A673 (cell line): ENCODE measurements around the gene MAEL. TPM values are rescaled to one million over a fixed set of nuclear protein-coding genes. Genes with fewer than 3 reads are reported as not detected.

ENCODE experiments used
- BruUV-seq: library from RNA; stranded (reverse); fragments of 400-500 nt; replicated peaks from 2 replicates; lab custom pipeline; 2021; lab: Mats Ljungman, UMichigan
- CTCF ChIA-PET: fragments of 300-600 bp; sonication (Branson Sonifier 250); formaldehyde crosslinking; loops from one replicate; lab custom pipeline; 2022; ENCODE audit warnings: antibody characterized with exemption; lab: Charles Lee
- POLR2A ChIA-PET: fragments of 300-600 bp; sonication (Branson Sonifier 250); formaldehyde crosslinking; loops from one replicate; lab custom pipeline; 2022; ENCODE audit warnings: antibody characterized with exemption; ENCODE audit not compliant: low non-redundant PET; lab: Charles Lee
- DNase-seq: peaks from one replicate; pipeline ENCODE4 v3.0.0-alpha.2; 2015; ENCODE audit warnings: low spot score
- H3K27ac ChIP-seq: fragments of 200-600 bp; sonication (generic); 2 replicates; pipeline ENCODE4 v1.5.1; 2016; ENCODE audit warnings: mixed run types, low read depth, mild to moderate bottlenecking, mixed read lengths, antibody characterized with exemption, low read length; ENCODE audit not compliant: poor library complexity, severe bottlenecking
- H3K27me3 ChIP-seq: fragments of 200-600 bp; sonication (generic); replicated peaks from 2 replicates; pipeline ENCODE4 v1.6.1; 2017; ENCODE audit warnings: mixed run types, low read depth, mild to moderate bottlenecking, mixed read lengths, antibody characterized with exemption, low read length; ENCODE audit not compliant: insufficient read depth, poor library complexity
- H3K36me3 ChIP-seq: fragments of 200-600 bp; sonication (generic); 2 replicates; pipeline ENCODE4 v1.6.1; 2016; ENCODE audit warnings: mixed run types, mild to moderate bottlenecking, mixed read lengths, antibody characterized with exemption, low read length; ENCODE audit not compliant: insufficient read depth, poor library complexity, severe bottlenecking
- H3K4me1 ChIP-seq: fragments of 200-600 bp; sonication (generic); 2 replicates; pipeline ENCODE4 v1.6.1; 2017; ENCODE audit warnings: mixed run types, mild to moderate bottlenecking, mixed read lengths, antibody characterized with exemption, low read length; ENCODE audit not compliant: insufficient read depth, poor library complexity, severe bottlenecking
- H3K4me3 ChIP-seq: fragments of 200-600 bp; sonication (generic); 2 replicates; pipeline ENCODE4 v1.5.1; 2016; ENCODE audit warnings: low read depth, mixed run types, mild to moderate bottlenecking, mixed read lengths, low read length; ENCODE audit not compliant: poor library complexity, severe bottlenecking
- H3K9me3 ChIP-seq: fragments of 200-600 bp; sonication (generic); 2 replicates; pipeline ENCODE4 v1.6.1; 2016; ENCODE audit warnings: mixed run types, low read depth, mild to moderate bottlenecking, mixed read lengths, antibody characterized with exemption, low read length; ENCODE audit not compliant: poor library complexity, severe bottlenecking
- CTCF ChIP-seq: fragments of 300-800, 200-600 bp; sonication (generic); conservative IDR thresholded peaks from 2 replicates; pipeline ENCODE4 v1.5.1; 2017; ENCODE audit warnings: low read depth, mild to moderate bottlenecking, antibody characterized with exemption, low read length, moderate library complexity, mixed read lengths
- EZH2 ChIP-seq: fragments of 200-600 bp; sonication (generic); IDR thresholded peaks from 2 replicates; pipeline ENCODE4 v1.6.1; 2017; ENCODE audit warnings: borderline replicate concordance, low read depth, mild to moderate bottlenecking, mixed read lengths, antibody characterized with exemption, low read length; ENCODE audit not compliant: poor library complexity, severe bottlenecking
- intact Hi-C: fragments of 100-400 bp; cut with micrococcal nuclease; formaldehyde crosslinking; loops from one replicate; pipeline ENCODE4 v1.10.0; 2022; ENCODE audit not compliant: unreplicated experiment
- total RNA-seq: library from RNA; stranded (reverse); gene quantifications from 2 replicates; pipeline ENCODE4 v1.2.3, GENCODE V29; 2021

MAEL gene
- total RNA-seq, 1 experiment from 2014 or later: not detected

GRCh38 chr1:167003711-167004110, 14.6 kb downstream of the MAEL start:
- no peaks in the 10 kb centered on the region for H3K4me1 ChIP-seq
- H3K4me3 ChIP-seq: no peak overlapping the region
- no peak for DNase-seq
- TF ChIP-seq EZH2: no peak
- no peak for TF ChIP-seq CTCF
- peaks cover 42% of the 10 kb centered on the region for H3K27me3 ChIP-seq
- intact Hi-C loops: no loop called here
- no peaks in the 10 kb centered on the region for H3K36me3 ChIP-seq
- CTCF ChIA-PET: no interaction called here
- no peak overlapping the region for H3K27ac ChIP-seq
- POLR2A ChIA-PET: no interaction called here
- H3K9me3 ChIP-seq: no peaks in the 10 kb centered on the region
- BruUV-seq: no TSS peak

- TF ChIP-seq CTCF: no peak
- no peak for TF ChIP-seq EZH2
- POLR2A ChIA-PET: no interaction called here
- intact Hi-C loops: no loop called here
Observed at GRCh38 chr1:167011560-167012191, 22.6 kb downstream of the MAEL start.

GRCh38 chr1:167012570-167012969, 23.5 kb downstream of the MAEL start:
- Histone ChIP-seq H3K27me3 (peaks cover 64% of the 10 kb centered on the region), H3K27ac (no peak overlapping the region), H3K4me3 (no peak overlapping the region), H3K4me1 (no peaks in the 10 kb centered on the region), H3K36me3 (no peaks in the 10 kb centered on the region), H3K9me3 (no peaks in the 10 kb centered on the region)
- no TSS peak for BruUV-seq
- intact Hi-C loops: no loop called here
- DNase-seq: no peak
- ChIA-PET CTCF (no interaction called here), POLR2A (no interaction called here)
- TF ChIP-seq CTCF: no peak
- TF ChIP-seq EZH2: no peak

More at GRCh38 chr1:167011560-167012191, 22.6 kb downstream of the MAEL start:
- no peak for DNase-seq
- H3K4me1 ChIP-seq: no peaks in the 10 kb centered on the region
- H3K36me3 ChIP-seq: no peaks in the 10 kb centered on the region
- H3K27me3 ChIP-seq: peaks cover 71% of the 10 kb centered on the region
- no TSS peak for BruUV-seq
- no peak overlapping the region for H3K4me3 ChIP-seq
- H3K9me3 ChIP-seq: no peaks in the 10 kb centered on the region
- CTCF ChIA-PET: no interaction called here
- H3K27ac ChIP-seq: no peak overlapping the region
